HG03175 (cell line): ENCODE measurements around the gene NPR2.

Experiments
- ATAC-seq: cut with Tn5 transposase; IDR thresholded peaks from one replicate; pipeline ENCODE4 v1.9.1; 2021; ENCODE audit warnings: mild to moderate bottlenecking, moderate library complexity; ENCODE audit not compliant: unreplicated experiment

Gene NPR2

DNA sequence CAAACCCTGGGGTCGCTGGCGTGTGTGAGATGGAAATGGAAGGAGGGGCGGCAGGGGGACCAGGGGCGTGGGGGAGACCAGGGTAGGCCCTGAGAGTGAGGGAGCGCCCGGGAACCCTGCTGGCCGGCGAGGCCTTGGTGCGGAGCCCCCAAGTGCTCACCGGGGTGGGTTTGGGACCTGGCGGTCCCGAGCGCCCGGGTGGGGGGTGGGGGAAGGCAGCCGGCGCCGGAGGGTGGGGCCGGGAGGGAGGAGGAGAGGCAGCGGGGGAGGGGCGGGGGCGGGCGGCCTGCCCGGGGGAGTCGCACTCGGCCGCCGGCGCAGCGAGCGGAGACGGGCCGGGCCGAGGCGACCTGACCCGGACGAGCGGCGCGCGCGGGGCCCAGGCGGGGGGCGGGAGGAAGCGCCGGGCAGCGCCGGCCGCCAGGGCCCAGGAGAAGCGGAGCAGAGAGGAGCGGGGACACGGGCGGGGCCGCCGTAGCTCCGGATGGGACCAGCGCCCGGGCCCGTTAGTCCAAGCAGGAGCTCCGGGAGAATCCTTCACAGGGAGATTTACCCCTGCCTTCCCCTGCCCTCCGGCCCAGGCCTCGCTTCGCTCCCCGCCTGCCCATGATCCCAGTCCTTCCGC lies at the start of gene NPR2:
Gene NPR2, plus strand, starts transcription at position 295 of the 625 bp plus-strand sequence. CDS start 818 bp downstream, outside the sequence.
- ATAC-seq, result no peak

DNA sequence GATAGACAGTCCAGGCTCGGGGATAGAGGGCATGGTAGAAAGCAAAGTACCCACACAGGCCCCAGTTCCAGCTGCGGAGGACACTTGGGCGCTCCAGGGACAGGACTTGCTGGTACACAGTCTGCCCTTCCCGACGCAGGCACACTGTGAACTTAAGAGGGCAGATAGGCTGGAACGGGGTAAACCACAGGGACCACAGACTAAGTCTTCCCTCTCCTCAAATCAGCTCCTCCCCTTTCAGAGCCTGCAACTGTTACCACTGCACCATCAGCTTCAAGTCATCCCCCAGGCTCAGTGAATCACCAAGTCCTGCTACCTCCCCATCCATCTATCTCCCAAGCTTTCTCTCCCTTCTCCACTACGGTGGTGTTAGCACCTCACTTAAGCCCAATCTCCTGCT lies 49.7 kb upstream of the NPR2 start:
- ATAC-seq, result no peak

DNA sequence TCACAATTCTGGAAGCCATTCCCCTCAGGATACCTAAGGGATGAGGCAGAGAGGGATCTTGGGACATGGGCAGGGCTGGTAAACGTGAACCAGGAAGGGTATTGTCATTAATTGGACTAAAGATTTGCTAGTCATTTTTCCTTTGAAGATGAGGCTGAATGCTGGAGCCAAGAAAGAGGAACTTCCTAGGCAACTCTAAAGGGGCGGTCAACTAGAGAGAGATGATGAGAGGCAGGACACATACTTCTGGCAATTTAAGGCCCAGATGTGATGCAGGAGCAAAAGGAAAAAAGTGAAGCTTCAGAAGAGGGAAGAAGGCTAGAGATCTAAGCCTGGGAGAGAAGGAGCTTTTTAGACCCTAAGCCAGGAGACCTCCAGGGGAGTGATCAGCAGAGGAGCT lies 47.9 kb upstream of the NPR2 start:
- ATAC-seq, result no peak

DNA sequence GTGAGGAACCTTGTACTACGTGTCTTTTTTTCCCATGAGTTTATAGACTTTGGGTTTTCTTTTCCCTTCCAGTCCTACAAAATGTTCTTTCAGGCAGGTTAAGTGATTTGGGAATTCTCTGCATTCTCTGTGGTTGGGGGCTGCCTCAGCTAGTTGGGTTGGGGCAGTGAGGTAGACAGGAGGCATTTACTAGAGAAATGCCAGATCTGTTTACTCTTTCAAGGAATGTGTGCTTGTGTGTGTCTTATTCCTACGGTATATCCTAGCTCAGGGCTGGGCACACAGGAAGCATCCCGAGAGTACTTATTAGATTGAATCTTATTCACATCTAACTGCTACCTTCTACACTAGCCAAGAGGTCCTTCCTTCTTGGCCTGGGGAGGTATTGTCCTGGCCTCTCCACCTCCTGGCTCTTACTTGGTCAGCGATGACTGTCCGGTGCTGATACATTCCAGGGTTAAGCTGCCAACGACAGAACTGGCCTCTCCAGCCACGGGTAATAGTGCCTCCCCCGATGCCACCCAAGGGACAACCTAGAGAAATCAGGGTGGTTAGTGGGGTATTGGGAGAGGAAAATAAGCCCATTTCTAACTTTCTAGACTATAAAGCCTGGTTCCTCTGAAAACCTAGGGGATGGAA lies 47.4 kb upstream of the NPR2 start:
- no peak for ATAC-seq

DNA sequence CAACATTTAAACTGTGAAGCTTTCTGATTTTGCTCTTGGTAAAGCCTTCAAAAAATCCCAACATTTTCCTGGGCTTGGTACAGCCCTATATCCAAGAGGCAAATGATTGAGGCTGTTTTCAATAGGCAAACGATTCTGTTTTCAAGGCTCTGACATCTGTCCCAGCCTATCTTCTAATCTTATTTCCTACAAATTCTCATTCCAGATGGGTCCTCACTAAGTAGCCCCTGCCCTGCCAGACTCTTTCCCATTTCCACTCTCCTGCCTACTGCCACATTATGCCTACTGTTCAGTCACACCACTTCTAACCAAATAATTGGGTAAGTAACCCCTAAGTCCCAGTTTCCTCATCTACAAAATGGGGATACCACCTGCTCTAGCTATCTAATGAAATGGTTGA lies 45.8 kb upstream of the NPR2 start:
- no peak for ATAC-seq

DNA sequence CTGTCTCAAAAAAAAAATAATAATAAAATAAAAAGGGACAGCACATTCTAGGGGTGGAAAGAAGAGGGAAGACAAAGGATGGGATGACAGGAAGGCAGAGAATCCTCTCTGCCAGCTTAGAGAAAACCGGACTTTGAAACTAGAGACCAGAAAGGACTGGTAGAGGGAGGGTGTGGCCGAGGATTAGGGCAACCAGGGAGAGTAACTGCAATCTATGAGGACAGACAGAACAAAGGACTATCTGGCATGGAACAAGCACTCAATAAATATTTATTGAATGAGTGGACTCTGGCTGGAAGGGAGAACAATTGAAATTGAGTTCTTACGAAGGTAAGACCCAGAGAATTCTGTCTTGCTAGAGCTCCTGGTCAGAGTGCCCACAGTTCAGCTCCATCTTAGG lies 44.8 kb upstream of the NPR2 start:
- no peak for ATAC-seq

DNA sequence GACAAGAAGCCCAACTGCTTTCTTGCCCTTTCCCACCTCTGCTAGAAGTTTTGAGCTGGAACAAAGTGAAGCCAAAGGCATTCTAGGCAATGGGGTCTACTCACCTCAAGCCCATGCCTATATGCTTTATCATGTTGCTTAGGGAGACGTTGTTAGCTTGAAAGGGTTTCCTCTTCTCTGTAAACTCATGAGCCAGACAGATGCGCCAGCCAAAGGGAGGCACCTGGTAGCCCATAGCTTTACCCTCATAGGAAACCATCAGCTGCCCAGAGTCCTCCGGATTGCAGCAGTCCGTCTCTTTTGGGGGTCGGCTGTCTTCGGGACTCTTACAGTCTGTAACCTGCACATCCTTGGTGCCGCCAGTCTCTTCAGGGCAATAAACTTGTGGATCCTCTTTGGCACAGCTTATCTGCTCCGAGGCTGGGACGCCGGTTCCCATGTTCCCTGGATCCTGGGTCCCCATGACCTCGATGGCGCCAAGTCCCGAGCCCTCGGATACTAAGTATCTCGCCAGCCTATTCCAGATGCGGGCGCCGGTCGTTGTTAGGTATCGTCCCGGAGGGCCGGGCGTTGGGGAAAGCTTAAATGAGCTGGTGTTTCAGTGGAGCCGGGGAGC lies 43.0 kb upstream of the NPR2 start:
- no peak for ATAC-seq

DNA sequence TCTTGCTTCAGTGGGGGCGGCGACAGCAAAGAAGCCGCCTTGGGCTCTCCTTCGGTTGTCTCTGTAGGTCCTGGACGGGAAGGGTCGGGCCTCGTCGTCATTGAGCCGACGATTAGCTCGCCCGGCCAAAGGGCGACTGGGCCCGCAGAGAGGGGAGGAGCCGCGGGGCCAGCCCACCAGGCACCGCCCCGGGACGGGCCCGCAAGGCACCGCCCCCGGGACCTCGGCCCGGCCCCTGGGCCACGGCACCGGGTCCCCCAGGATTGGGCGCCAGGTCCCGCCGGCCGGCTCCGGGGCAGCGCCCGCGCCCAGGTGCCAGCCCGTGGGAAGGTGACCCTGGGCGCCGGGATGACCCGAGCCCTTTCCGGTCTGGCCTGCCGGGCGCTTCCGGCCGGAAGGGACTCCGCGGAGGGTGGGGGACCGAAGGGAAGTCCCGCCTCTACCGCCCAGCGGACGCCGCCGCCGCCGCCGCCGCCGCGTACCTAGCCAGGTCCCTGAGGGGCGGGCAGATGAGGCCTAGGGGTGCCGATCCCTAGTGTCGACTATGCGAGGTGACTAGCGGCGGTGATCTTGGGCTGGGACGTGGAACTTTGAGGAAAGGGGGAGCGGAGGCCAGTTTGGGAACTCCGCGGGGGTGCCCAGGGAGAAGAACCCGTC lies 42.4 kb upstream of the NPR2 start, which contains the start of the genes GBA2 and RGP1:
Gene GBA2, minus strand, starts transcription at position 371 of the 657 bp plus-strand sequence. CDS start 524 bp downstream, outside the sequence.
Gene RGP1, plus strand, starts transcription at position 430 of the 657 bp plus-strand sequence. CDS start 469 bp downstream, outside the sequence.
- ATAC-seq, result peak; percentile 76

DNA sequence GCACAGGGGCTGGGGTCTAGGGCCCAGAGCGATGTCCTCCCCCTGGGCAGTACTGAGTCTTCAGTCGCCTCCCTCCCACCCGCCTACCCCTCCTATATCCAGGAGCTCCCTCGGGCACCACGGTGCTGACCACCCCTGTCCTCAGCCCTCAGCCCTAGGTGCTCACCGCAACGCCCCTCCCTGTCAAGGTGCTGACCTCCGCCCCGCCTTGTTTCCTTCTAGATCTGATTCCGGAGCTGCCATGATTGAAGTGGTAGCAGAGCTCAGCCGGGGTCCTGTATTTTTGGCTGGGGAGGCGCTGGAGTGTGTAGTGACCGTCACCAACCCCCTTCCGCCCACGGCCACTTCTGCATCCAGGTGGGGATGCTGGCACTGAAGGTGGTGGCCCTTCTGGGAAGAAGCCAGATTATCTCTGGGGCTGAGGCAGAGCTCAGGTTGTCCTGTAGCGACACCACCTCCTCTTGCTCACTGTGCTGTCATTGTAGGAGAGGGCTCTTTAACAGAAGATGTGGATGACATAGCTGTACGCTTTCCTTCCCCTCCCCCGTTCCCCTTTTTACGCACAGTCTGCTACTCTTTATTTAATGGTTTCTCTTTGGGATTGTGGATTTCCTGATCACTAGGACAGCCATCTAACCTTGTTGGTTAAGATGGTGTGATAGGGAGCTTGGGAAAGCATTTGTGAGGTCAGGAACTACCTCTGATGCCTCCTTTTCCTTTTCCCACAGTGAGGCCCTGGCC lies 41.7 kb upstream of the NPR2 start:
- peak; percentile 40 for ATAC-seq

DNA sequence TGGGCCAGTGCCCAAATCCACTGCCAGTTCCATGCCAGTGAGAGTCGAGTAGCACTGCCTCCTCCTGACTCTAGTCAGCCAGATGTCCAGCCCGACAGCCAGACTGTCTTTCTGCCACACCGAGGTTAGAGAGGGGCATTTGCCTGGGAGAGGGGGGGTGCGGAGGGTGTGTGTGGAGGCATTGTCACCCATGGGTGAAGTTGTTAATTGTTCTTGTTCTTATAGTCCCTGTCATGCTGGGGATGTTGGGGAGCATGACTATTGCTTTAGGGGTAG lies 41.2 kb upstream of the NPR2 start:
- ATAC-seq, result no peak

DNA sequence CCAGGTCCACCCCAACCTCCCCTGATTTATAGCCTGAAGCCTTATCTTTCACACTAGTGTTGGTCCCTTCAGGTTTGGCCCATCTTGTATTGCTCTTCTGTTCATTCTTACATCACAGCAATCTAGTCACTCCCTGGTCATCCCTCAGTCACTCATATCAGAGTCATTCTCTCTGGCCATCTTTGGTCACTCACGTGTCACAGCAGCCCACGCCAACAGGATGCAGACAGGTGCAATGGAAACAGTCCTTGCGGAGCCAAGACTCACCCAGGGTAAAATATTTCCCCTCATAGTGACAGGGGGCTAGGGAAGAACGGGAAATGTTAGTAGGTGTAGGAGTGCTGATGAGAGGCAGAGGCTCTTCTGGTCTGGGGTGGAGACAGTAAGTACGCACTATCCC lies 37.9 kb upstream of the NPR2 start:
- ATAC-seq, result no peak

DNA sequence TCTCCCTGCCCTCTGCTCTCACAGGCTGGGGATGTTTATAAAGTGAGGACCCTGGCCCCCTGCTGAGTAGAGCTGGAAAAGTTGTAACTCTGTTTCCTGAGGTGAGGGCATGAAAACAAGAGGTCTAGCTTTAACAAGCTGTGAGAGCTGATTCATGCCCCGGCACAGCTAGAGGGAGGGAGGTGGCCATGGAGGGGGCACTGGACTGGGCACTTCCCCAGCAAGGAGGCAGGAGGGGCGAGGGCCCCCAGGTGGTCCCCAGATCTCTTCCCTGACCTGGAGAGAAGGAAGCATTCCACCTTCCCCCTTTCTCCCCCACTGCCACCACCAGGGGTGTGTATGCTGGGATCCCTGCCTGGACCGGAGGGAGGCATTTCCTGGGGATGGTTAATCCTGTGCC lies 37.1 kb upstream of the NPR2 start, which contains the start of gene MSMP:
Gene MSMP, minus strand, starts transcription at position 13 of the 400 bp plus-strand sequence. CDS start 147 bp downstream, outside the sequence.
- no peak for ATAC-seq

DNA sequence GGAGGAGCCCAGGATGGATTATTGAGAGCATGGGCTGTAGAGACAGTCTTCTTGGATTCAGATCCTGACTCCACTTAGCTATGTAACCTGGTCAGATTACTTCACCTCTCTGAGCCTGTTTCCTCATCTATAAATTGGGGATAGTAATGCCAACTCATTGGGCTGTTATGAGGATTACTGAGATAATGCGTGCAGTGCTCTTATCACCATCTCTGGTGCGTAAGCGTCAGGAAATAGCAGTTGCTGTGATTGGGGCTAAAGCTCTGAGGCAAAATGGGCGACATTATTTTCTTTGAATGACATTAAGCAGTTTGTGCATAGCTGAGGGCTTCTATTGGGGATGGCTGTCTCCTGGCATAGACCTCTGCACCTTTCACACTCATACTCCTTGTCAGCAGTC lies 36.3 kb upstream of the NPR2 start:
- ATAC-seq, result no peak

DNA sequence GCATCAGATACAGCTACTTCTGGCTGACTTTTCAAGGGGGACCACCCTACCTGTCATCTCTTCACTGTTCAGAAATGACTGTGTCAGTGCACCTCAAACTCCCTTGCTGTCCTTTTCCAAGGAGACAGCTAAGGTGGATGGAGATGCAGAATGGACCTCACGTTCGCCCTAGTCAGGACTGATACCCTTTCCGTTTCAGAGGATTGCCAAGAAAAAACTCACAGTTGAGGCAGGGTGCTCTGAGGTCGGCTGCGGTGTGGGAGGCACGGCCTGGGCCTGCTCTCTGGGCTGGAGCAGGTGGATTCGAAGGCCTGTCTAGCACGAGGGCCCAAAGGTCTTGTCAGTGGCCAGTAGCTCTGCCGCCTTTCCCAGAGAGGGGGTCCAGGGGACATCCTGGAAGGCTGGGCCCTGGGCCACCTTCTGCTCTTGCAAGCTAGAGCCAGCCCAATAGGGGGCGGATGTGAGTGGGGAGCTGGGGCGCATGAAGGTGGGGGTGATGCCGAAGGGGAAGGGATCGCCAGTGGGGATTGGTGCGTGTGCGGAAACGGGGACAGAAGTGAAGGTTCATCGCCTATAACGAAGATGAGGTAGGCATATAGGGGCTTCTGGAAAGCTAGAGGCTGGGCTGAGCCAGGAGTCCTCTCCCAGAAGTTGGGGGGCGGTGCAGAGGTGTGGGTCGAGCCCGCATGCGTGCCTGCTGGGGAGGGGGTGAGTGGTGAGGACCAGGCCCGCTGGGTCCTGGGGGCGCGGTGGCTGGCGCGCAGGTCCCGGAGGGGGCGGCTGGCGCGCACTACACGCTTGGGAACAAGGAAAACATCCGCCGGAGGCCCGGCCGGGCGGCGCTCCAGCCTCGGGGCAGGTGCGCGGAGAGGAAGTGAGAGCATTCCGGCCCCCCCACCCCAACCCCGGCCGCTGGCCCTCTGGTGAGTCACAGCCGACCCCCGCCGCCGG lies 34.8 kb upstream of the NPR2 start:
- peak; percentile 62 for ATAC-seq

DNA sequence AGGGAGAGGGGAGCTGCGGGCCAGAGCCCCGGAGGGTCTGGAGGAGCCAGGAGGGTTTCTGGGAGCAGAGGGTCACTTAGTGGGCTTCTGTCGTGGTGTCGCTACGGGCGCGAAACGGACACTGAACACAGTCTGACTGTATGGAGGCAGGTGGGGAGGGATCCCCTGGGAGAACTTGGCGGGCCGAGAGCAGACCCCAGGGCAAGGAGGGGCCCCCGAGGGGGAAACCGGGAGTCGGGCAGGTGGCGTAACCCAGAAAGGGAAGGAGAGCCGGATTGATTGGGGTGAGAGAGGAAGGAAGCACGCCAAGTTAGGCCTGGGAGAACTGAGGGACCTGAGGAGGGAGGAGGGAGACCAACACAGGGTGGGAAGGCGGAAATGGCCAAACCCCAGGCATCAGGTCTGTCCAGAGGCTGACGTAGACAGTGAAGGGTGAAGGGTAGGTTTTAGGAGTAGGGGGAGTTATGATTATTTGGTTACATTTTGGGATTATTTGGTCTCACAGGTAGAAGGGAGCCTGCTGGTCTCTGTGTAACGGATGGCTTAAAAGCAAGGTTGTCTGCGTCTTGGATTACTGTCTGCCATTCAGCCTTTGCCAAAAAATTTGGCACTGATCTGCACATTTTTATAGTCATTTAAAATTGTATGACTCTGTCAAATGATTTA lies 34.0 kb upstream of the NPR2 start:
- ATAC-seq, result peak; percentile 45

DNA sequence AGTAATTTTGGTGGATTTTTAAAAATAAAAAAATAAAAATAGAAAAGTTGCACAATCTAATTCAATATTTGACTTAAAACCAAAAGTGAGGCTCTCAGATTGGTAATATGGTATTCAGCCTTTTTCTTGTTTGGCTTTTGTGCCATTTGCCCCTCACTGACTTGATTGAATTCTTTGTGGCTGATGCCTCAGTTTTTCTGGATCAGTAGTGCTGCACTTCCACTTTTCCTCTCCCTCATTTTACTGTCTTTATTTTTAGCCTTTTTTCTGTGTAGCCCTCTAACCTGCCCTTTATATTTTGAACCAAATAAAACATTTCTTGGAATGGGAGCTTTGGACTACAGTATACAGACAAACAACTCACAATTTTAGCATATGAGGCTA lies 33.5 kb upstream of the NPR2 start:
- ATAC-seq, result no peak

DNA sequence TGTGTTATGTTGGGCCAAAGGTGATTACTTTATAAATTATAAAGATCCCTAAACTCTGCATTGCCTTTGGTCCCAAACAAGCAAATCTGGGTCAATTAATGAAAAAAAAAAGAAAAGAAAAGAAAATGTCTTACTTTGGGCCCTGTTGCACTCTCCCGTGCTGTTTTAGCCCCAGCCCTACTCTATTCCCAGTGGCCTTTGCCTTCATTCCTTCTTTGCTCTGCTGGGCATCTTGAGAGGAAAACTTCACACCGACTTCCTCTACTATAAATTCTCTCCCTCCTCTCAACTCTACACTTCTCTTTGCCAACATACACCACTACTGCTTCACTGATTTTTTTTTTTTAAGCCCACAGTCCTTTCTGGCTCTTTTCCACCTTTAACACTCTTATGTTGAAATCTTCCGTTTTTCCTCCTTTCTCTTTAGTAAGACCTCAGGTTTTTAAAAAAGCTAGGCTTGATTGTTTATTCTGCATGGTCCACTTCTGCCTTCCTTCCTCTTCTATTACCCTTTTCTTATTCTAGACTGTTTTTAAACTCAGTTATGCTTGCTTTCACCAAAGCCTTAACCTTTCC lies 32.8 kb upstream of the NPR2 start:
- ATAC-seq, result no peak

DNA sequence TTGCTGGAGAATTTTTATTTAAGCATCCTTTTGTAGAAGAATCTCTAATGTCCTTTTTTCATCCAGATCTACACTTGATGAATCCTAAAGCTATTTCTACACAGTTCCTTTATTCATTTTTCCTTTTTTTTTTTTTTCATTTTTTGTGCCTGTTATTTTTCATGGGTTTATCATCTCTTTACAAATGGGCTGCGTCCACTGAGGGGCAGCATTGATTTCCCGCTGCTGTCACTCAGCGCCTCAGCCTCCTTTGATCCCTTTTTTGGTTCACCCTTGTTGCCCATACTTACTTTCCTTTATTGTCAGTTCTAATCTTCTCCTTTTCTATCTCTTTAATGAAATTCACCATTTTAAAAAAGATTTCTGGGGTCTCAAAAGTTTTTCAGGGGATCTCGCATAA lies 31.6 kb upstream of the NPR2 start:
- no peak for ATAC-seq

DNA sequence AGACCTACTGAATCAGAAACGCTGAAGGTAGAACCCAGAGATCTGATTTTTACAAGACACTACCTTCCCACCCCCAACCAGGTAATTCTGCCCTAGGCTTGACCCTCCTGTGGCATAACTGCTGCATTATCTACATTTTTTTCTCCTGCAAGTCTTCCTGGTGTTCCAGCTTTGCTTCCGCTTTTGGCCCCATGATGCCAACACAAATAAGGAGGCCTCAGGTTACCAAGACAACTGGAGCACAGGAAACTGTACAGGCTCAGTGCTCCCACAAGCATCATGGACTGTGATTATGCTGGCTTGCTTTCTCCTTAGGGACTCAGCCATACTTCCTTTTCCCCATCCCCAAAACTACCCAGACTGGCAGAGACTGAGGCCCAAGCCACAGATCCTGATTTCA lies 30.7 kb upstream of the NPR2 start:
- ATAC-seq, result no peak
